Fibroblast of the aortic adventitia (primary cell): ENCODE results near the gene PCK2. TPM values are rescaled to one million over a fixed set of nuclear protein-coding genes. Genes with fewer than 3 reads are reported as not detected.

Experiments used
- DNase-seq: peaks from one replicate; pipeline ENCODE4 v3.0.0-alpha.2; 2010; ENCODE audit warnings: low read depth
- H3K4me3 ChIP-seq: 2 replicates; pipeline ENCODE4 v1.5.1; 2011; ENCODE audit warnings: low read depth, mild to moderate bottlenecking, control low read depth, low read length, moderate library complexity
- CTCF ChIP-seq: IDR thresholded peaks from 2 replicates; pipeline ENCODE4 v1.5.1; 2011; ENCODE audit warnings: mild to moderate bottlenecking, low read length, control low read depth, inconsistent platforms; ENCODE audit not compliant: insufficient read depth
- total RNA-seq: library from RNA; depleted of rRNA; stranded (reverse); fragments of >200 nt; gene quantifications from 2 replicates; pipeline ENCODE4 v1.2.3, GENCODE V29; 2012; ENCODE audit warnings: low replicate concordance

The PCK2 gene
- total RNA-seq, 1 donor: 36.5 TPM

GRCh38 chr14:24079491-24080141, 14.5 kb upstream of the PCK2 start:
- DNase-seq: no peak
- H3K4me3 ChIP-seq: no peak overlapping the region
- no peak for TF ChIP-seq CTCF

DNA sequence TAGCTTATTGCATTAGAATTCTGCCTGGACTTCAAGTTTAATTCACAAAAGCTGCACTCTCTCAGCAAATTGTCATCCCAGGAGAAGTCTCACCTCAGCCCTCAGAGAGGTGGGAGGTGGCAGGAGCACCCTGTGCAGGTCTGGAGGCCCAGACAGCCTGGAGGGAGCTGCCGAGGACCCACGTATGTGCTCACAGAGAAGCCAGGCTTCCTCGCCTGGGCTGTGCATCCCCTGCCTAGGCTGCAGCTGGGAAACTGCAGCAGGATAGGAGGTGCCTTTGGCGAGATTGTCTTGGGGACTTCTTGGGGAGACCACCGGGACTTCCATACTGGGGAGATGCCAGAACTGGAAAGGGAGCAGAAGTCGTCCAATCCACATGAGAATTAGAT, 14.0 kb upstream of the PCK2 start:
- no peak for DNase-seq
- TF ChIP-seq CTCF: no peak
- H3K4me3 ChIP-seq: no peak overlapping the region

DNA sequence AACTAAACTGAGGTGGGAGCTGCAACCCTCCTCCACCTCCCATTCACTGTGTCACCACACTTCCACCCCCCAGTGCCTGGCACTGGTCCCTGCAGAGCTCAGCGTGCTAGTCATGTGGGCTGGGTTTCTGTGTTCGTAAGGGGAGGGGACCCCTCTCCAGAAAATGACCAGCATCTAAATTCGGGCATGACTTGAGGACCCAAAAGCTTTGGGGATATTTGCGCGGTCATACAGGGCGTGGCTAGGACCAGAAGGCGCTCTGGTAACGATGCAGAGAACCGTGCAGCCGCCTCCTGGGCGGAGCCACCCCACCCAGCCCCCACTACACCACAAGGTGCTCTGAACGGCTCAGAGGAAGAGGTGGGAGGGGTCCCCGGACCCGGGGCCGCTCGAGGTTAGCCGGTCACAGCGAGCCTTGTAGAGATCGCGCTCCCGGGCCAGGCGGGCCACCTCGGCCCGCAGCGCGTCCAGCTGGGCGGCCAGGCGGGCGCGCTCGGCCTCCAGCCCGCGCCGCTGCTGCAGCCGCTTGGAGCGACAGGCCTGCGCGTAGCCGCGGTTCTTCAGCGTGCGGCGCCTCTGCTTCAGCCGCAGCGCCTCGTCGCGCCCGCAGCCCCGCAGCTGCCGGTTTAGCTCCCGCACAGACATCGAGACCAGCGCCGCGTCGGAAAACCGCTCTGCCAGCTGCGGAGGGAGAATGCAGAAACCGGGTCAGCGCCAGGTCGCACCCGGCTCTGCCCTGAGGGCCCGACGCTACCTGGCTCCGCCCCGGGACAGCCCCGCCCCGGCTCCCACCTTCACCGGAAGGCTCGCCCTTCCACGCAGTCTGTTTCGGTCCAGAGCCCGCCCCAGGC, 13.0 kb upstream of the PCK2 start:
- TF ChIP-seq CTCF: no peak
- DNase-seq: peak; percentile 11
- peak overlapping the region; percentile 60 for H3K4me3 ChIP-seq

- DNase-seq: no peak
- TF ChIP-seq CTCF: no peak
- no peak overlapping the region for H3K4me3 ChIP-seq
These were observed 12.3 kb upstream of the PCK2 start for GRCh38 chr14:24081739-24082211.

- no peak overlapping the region for H3K4me3 ChIP-seq
- TF ChIP-seq CTCF: no peak
- DNase-seq: no peak
These were observed 11.6 kb upstream of the PCK2 start for GRCh38 chr14:24082411-24083080.

GRCh38 chr14:24083462-24083861, 10.6 kb upstream of the PCK2 start:
- no peak for DNase-seq
- no peak overlapping the region for H3K4me3 ChIP-seq
- no peak for TF ChIP-seq CTCF
